ENCODE measurements around the gene PPFIA3. TPM values are rescaled to one million over a fixed set of nuclear protein-coding genes. Genes with fewer than 3 reads are reported as not detected.

PPFIA3 gene
- total RNA-seq, 1 donor, result 2.2 TPM

DNA sequence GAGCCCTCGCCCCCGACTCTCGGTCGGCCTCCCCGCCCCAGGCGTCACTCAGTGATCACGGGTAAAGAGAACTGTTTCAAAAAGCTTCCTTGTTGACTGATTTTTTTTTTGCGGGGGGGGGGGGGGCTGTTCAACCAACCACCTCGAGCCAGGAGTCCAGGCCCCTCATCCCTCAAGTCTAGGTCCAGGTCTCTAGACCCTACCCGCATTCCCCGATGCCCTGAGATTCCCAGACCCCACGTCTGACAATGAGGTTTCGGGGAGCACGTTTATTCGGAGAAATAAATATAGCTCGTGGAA, 31.6 kb downstream of the PPFIA3 start:
- DNase-seq (ENCODE audit: low read depth), result no peak
- TF ChIP-seq, protein P1, sequence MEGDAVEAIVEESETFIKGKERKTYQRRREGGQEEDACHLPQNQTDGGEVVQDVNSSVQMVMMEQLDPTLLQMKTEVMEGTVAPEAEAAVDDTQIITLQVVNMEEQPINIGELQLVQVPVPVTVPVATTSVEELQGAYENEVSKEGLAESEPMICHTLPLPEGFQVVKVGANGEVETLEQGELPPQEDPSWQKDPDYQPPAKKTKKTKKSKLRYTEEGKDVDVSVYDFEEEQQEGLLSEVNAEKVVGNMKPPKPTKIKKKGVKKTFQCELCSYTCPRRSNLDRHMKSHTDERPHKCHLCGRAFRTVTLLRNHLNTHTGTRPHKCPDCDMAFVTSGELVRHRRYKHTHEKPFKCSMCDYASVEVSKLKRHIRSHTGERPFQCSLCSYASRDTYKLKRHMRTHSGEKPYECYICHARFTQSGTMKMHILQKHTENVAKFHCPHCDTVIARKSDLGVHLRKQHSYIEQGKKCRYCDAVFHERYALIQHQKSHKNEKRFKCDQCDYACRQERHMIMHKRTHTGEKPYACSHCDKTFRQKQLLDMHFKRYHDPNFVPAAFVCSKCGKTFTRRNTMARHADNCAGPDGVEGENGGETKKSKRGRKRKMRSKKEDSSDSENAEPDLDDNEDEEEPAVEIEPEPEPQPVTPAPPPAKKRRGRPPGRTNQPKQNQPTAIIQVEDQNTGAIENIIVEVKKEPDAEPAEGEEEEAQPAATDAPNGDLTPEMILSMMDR (IDR thresholded peaks at IDR 0.05; ENCODE audit: insufficient read depth, low read depth, low read length), result no peak
- peak overlapping the region; percentile 85 for H3K4me3 ChIP-seq (ENCODE audit: low read depth, low read length)

DNA sequence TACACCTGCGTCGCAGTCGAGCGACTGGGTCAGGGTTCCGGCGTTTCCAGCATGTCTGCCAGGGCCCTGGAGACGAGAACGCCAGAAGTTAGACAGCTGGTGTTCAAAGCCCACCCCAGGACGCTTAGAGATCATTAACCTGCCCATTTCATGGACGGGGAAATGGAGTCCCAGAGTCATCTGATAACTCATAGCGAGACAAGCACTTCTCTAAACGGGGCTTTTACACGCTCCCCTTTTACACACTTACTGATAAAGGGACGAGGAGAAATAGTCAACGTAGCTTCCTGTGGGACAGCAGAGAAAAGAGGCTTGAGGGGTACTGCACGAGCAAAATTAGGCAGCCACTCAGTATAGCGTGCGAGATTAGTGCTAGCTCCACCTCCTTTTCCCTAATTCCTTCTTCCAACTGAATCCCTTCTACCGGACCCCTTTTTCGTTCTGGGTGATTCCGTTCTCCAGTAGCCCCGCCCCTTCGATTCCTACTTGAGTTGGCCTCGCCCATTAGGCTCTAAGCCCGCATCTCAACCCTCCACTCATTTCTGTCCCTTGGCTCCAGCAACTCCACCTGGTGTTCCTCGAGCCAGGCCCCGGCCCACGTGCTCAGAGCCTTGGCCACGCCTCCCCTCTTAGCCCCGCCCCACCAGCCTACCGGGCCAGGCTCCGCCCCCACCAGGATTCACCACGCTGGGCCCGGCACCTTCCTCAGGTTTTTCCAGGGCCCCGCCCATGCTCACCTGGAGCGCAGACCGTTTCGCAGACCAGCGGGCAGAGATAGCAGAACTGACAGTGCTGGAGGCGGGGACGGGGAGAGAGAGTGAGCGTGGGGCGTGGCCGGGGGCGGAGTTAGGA, 32.1 kb downstream of the PPFIA3 start:
- no peak overlapping the region for H3K4me3 ChIP-seq (ENCODE audit: low read depth, low read length)
- DNase-seq (ENCODE audit: low read depth), result no peak
- TF ChIP-seq, protein P1 (IDR thresholded peaks at IDR 0.05; ENCODE audit: insufficient read depth, low read depth, low read length), result no peak

DNA sequence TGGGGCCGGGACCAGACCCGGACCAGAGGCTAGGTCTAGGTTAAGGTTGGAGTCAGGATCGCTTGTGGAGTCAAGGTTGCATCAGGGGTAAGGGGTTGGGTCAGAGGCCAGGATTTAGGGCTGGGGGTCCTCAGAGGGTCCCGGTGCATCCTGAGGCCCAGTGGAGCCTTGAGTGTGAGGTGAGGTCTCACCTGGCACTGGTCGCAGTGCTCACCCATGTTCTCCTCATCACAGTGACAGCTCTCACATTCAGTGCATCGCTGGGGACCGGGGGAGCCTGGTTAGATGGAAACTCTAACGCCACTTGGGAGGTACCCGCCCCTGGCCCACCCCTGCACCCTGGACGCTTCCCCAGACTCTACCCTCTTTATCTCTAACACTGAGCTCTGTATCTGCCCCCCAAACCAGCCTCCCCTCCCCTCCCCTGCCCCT, 32.8 kb downstream of the PPFIA3 start:
- no peak for DNase-seq (ENCODE audit: low read depth)
- TF ChIP-seq, protein P1 (IDR thresholded peaks at IDR 0.05; ENCODE audit: insufficient read depth, low read depth, low read length), result no peak
- H3K4me3 ChIP-seq (ENCODE audit: low read depth, low read length), result no peak overlapping the region

DNA sequence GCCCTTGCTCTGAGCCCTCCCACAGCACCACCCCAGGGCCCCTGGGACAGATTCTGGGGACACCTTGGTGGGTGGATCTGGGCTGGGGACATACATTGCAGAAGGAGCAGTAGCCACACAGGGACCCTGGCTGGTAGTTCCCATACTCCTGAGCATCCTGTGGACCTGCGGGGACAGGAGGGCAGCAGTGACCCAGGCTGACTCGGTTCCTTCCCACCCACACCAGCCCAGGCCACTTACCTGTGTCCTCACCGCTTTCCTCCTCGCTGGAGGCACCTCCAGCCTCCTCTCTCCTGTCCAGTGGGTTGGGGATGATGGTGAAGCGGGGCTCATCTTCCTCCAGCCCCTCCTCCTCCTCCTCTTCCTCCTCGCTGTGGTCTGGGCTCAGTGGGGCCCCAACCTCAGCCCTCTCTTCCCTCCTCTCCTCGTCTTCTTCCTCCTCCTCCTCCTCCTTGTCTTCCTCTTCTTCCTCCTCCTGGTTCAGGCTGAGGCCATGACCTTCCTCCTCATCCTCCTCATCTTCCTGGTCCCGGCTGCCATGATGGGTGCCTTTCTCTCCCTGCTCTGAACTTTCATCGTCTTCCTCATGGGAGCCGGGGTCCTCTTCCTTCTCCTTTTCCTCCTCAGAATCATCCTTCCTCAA, 33.9 kb downstream of the PPFIA3 start:
- DNase-seq (ENCODE audit: low read depth), result no peak
- TF ChIP-seq, protein P1 (IDR thresholded peaks at IDR 0.05; ENCODE audit: insufficient read depth, low read depth, low read length), result no peak

DNA sequence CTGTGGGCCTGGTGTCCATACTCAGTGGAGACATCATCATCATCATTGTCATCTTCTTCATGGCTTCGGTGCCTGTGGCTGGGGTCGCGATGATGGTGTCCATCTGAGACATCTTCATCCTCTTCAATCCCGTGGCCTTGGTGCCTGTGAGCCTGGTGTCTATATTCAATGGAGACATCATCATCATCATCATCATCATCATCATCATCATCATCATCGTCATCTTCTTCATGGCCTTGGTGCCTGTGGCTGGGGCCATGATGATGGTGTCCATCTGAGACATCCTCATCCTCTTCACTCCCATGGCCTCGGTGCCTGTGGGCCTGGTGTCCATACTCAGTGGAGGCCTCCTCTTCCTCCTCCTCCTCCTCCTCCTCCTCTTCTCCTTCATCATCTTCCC, 34.9 kb downstream of the PPFIA3 start:
- no peak for DNase-seq (ENCODE audit: low read depth)
- H3K4me3 ChIP-seq (ENCODE audit: low read depth, low read length), result no peak overlapping the region
- TF ChIP-seq, protein P1 (IDR thresholded peaks at IDR 0.05; ENCODE audit: insufficient read depth, low read depth, low read length), result no peak

More for the DNA sequence above, 33.9 kb downstream of the PPFIA3 start:
- no peak overlapping the region for H3K4me3 ChIP-seq (ENCODE audit: low read depth, low read length)

DNA sequence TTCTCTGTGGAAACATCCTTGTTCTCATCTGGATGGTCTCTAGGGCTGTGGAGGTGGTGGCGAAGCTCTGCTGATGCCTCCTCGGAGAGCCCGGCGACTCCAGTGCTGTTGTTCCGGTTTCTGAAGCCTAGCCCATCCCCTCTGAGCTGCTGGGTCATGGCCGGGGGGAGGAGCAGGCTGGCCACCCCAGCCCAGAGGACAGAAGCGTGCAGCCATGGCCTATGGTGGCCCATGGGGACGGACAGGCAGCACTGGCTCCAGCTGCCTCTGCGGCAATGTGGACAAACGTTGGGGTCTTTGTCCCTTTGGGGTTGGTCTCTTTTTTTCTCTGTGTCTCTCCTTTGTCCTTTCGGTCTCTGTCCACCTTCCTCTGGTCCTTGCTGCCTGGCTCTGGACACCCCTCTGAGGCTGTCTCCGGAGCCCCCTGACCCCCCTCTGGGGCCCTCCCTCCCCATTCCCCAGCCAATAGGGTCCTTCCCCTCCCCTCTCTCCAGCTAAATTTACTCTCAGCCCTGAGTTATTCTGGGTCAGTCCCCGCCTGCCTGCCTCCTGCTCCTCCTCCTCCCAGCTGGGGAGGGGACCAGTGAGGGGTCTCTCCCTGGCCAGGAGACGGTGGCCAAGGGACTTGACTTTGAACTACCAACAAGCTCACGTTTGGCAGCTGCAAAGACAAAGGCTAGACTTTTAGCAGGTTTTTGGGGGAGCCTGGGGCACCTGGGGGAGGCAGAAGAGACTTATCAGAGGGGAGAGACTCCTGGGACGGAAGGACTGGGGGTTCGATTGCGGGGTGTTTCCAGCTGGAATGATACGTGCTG, 35.9 kb downstream of the PPFIA3 start, which contains the start of gene HRC:
HRC (minus strand) TSS at position 392 of the 815 bp plus-strand sequence; CDS start at position 233, 159 bp downstream.
- TF ChIP-seq, protein P1 (IDR thresholded peaks at IDR 0.05; ENCODE audit: insufficient read depth, low read depth, low read length), result no peak
- H3K4me3 ChIP-seq (ENCODE audit: low read depth, low read length), result no peak within 1 kb of the TSS
- no peak for DNase-seq (ENCODE audit: low read depth)

Measured in fibroblast of villous mesenchyme (primary cell).